ENCODE results near the gene MYO9A.
A peak's percentile ranks its signal among the peaks of the same experiment; 100 is the strongest.

The MYO9A gene

GRCh38 chr15:71804695-71805470 is 313.1 kb downstream of the MYO9A start:
- no peak for DNase-seq

GRCh38 chr15:71804226-71804625 is 313.7 kb downstream of the MYO9A start:
- no peak for DNase-seq

- DNase-seq = no peak
Measured at GRCh38 chr15:71802770-71803169, 315.2 kb downstream of the MYO9A start.

GRCh38 chr15:71801935-71802655 is 315.9 kb downstream of the MYO9A start:
- DNase-seq = no peak

GRCh38 chr15:71800835-71801745 is 316.9 kb downstream of the MYO9A start:
- peak; percentile 94 for DNase-seq

GRCh38 chr15:71800190-71800589 is 317.8 kb downstream of the MYO9A start:
- no peak for DNase-seq

GRCh38 chr15:71798641-71799040 is 319.3 kb downstream of the MYO9A start:
- DNase-seq = no peak

- DNase-seq = peak; percentile 58
Measured at GRCh38 chr15:71792521-71792920, 325.4 kb downstream of the MYO9A start.

GRCh38 chr15:71791975-71792374 is 326.0 kb downstream of the MYO9A start:
- DNase-seq = no peak

- no peak for DNase-seq
Measured at GRCh38 chr15:71790081-71790480, 327.9 kb downstream of the MYO9A start.

GRCh38 chr15:71789616-71790015 is 328.3 kb downstream of the MYO9A start:
- no peak for DNase-seq

GRCh38 chr15:71788646-71789579 is 329.0 kb downstream of the MYO9A start:
- DNase-seq = no peak

GRCh38 chr15:71786673-71787072 is 331.3 kb downstream of the MYO9A start:
- no peak for DNase-seq

- DNase-seq = no peak
Measured at GRCh38 chr15:71785996-71786395, 332.0 kb downstream of the MYO9A start.

GRCh38 chr15:71784719-71785118 is 333.2 kb downstream of the MYO9A start:
- DNase-seq = no peak

GRCh38 chr15:71782422-71783165 is 335.4 kb downstream of the MYO9A start:
- DNase-seq = no peak

GRCh38 chr15:71781965-71782265 is 336.0 kb downstream of the MYO9A start:
- no peak for DNase-seq

GRCh38 chr15:71781179-71781964 is 336.6 kb downstream of the MYO9A start:
- peak; percentile 24 for DNase-seq

- DNase-seq = peak; percentile 71
Measured at GRCh38 chr15:71780115-71780976, 337.6 kb downstream of the MYO9A start.

Data from HCEC 1CT (cell line).